Dermis microvascular lymphatic vessel endothelial cell (primary cell): ENCODE data around the gene ZNF318. TPM values are rescaled to one million over a fixed set of nuclear protein-coding genes. Genes with fewer than 3 reads are reported as not detected.

Experiments
- total RNA-seq: library from RNA; depleted of rRNA; stranded (reverse); fragments of >200 nt; gene quantifications from 2 replicates; pipeline ENCODE4 v1.2.1, GENCODE V29; 2014

ZNF318 gene
- total RNA-seq, 1 donor from 2014 or later: 4.0 TPM

Other genes starting within 250 kb of the ZNF318 start
- gene SRF, start 198.4 kb downstream of the ZNF318 start, total RNA-seq: 12.5 and 13.8 TPM in 2 replicates
- gene CUL9, start 187.5 kb downstream of the ZNF318 start, total RNA-seq: 13.1 and 21.4 TPM in 2 replicates
- gene DNPH1, start 140.2 kb downstream of the ZNF318 start, total RNA-seq: 52.0 and 63.5 TPM in 2 replicates
- not detected in 2 replicates for gene TTBK1, start 126.2 kb downstream of the ZNF318 start, total RNA-seq
- not detected in 2 replicates for gene SLC22A7, start 71.4 kb downstream of the ZNF318 start, total RNA-seq
- gene CRIP3, start 60.8 kb downstream of the ZNF318 start, total RNA-seq: not detected in 2 replicates
- gene ABCC10, start 57.9 kb upstream of the ZNF318 start, total RNA-seq: 11.7 and 15.7 TPM in 2 replicates
- gene DLK2, start 85.9 kb upstream of the ZNF318 start, total RNA-seq: 0.39 and 0.76 TPM in 2 replicates
- 7.3 and 9.0 TPM in 2 replicates for gene TJAP1, start 107.9 kb upstream of the ZNF318 start, total RNA-seq
- under 0.01 and 0.13 TPM in 2 replicates for gene LRRC73, start 140.7 kb upstream of the ZNF318 start, total RNA-seq
- gene YIPF3, start 147.3 kb upstream of the ZNF318 start, total RNA-seq: 82.2 and 128 TPM in 2 replicates
- gene POLR1C, start 147.4 kb upstream of the ZNF318 start, total RNA-seq: 31.1 and 31.7 TPM in 2 replicates
- gene XPO5, start 206.4 kb upstream of the ZNF318 start, total RNA-seq: 21.2 and 23.6 TPM in 2 replicates
- gene POLH, start 206.5 kb upstream of the ZNF318 start, total RNA-seq: 14.3 and 16.3 TPM in 2 replicates